Naive thymus-derived CD4-positive, alpha-beta T cell (primary cell): ENCODE measurements around the gene ATP11A. TPM values are rescaled to one million over a fixed set of nuclear protein-coding genes. Genes with fewer than 3 reads are reported as not detected.

Experiments used
- ATAC-seq: fragments of 150-1000 bp; cut with Tn5 transposase; 2 replicates; pipeline ENCODE4 v1.10.0; 2021; ENCODE audit warnings: mild to moderate bottlenecking, moderate library complexity
- CTCF ChIA-PET: fragments of 350-600 bp; sonication (Branson Sonifier 250); formaldehyde crosslinking; loops from one replicate; lab custom pipeline; 2021; ENCODE audit warnings: antibody characterized with exemption; lab: Charles Lee
- POLR2A ChIA-PET: fragments of 350-600 bp; sonication (Branson Sonifier 250); formaldehyde crosslinking; loops from one replicate; lab custom pipeline; 2021; ENCODE audit warnings: antibody characterized with exemption, inconsistent platforms; lab: Charles Lee
- DNase-seq, 9 donors: peaks; one replicate each; pipeline versions ENCODE4 v3.0.0 to v3.0.0-alpha.2; 2020 to 2022; ENCODE audit warnings: mixed read lengths in 1 of 9
- H3K27ac ChIP-seq: one replicate; pipeline ENCODE4 v1.7.0; 2013; ENCODE audit warnings: mild to moderate bottlenecking, low read depth, low read length, moderate library complexity
- H3K27me3 ChIP-seq, 2 donors: one replicate each; pipeline ENCODE4 v1.7.0; 2013; ENCODE audit warnings: low read length in 2 of 2, mild to moderate bottlenecking in 2 of 2, moderate library complexity in 2 of 2; ENCODE audit not compliant: control insufficient read depth in 2 of 2, insufficient read depth in 2 of 2
- H3K36me3 ChIP-seq, 3 experiments: 1 replicate in 2 of 3; 2 replicates in 1 of 3; pipeline ENCODE4 v1.7.0; 2013; ENCODE audit warnings: low read length in 3 of 3, mild to moderate bottlenecking in 3 of 3, moderate library complexity in 1 of 3; ENCODE audit not compliant: insufficient read depth in 3 of 3, control insufficient read depth in 2 of 3
- H3K4me1 ChIP-seq, 2 donors: one replicate each; pipeline ENCODE4 v1.7.0; 2013; ENCODE audit warnings: low read length in 2 of 2, mild to moderate bottlenecking in 2 of 2, moderate library complexity in 1 of 2; ENCODE audit not compliant: control insufficient read depth in 2 of 2, insufficient read depth in 2 of 2
- H3K4me3 ChIP-seq: 2 replicates; pipeline ENCODE4 v1.7.0; 2013; ENCODE audit warnings: mild to moderate bottlenecking, low read length
- H3K9me3 ChIP-seq, 3 experiments: 1 replicate in 2 of 3; 2 replicates in 1 of 3; pipeline ENCODE4 v1.7.0; 2013; ENCODE audit warnings: low read length in 3 of 3; ENCODE audit not compliant: control insufficient read depth in 2 of 3
- H3K27ac Mint-ChIP-seq, 9 donors: one replicate each; pipeline ENCODE4 v1.8.0; 2020 to 2022; ENCODE audit warnings: mixed read lengths in 9 of 9, mild to moderate bottlenecking in 8 of 9, moderate library complexity in 5 of 9, inconsistent platforms in 2 of 9
- H3K27me3 Mint-ChIP-seq, 5 donors: one replicate each; pipeline ENCODE4 v1.8.0; 2021 to 2022; ENCODE audit warnings: mixed read lengths in 5 of 5, mild to moderate bottlenecking in 1 of 5
- H3K36me3 Mint-ChIP-seq, 5 donors: one replicate each; pipeline ENCODE4 v1.8.0; 2020 to 2022; ENCODE audit warnings: mixed read lengths in 5 of 5, mild to moderate bottlenecking in 3 of 5, inconsistent platforms in 1 of 5
- H3K4me1 Mint-ChIP-seq, 7 donors: one replicate each; pipeline ENCODE4 v1.8.0; 2020 to 2022; ENCODE audit warnings: mixed read lengths in 7 of 7, mild to moderate bottlenecking in 3 of 7, inconsistent platforms in 1 of 7
- H3K4me3 Mint-ChIP-seq, 10 donors: one replicate each; pipeline ENCODE4 v1.8.0; 2020 to 2022; ENCODE audit warnings: mild to moderate bottlenecking in 10 of 10, mixed read lengths in 10 of 10, moderate library complexity in 6 of 10, inconsistent platforms in 2 of 10
- H3K9me3 Mint-ChIP-seq, 11 donors: one replicate each; pipeline ENCODE4 v1.8.0; 2020 to 2022; ENCODE audit warnings: mixed read lengths in 11 of 11, mild to moderate bottlenecking in 4 of 11, inconsistent platforms in 1 of 11, moderate library complexity in 1 of 11
- intact Hi-C, 2 donors: fragments of 100-400 bp; cut with micrococcal nuclease; formaldehyde crosslinking; loops; one replicate each; pipeline ENCODE4 v1.15.1; 2023
- polyA plus RNA-seq, 2 donors: library from polyadenylated mRNA; unstranded; fragments of 300-500 nt; fragmentation: Illumina TruSeq; gene quantifications; one replicate each; pipeline ENCODE4 v1.2.3, GENCODE V29; 2021
- total RNA-seq, 6 experiments: library from RNA in 5 of 6; stranded (reverse) in 5 of 6; gene quantifications; 1 replicate in 5 of 6; 2 replicates in 1 of 6; pipeline ENCODE4 v1.2.3 and lab custom pipeline; 2021 to 2026

ATP11A gene
- total and polyA plus RNA-seq, 7 experiments from 2014 or later = 4.3 to 111 (median 58.5) TPM

DNA sequence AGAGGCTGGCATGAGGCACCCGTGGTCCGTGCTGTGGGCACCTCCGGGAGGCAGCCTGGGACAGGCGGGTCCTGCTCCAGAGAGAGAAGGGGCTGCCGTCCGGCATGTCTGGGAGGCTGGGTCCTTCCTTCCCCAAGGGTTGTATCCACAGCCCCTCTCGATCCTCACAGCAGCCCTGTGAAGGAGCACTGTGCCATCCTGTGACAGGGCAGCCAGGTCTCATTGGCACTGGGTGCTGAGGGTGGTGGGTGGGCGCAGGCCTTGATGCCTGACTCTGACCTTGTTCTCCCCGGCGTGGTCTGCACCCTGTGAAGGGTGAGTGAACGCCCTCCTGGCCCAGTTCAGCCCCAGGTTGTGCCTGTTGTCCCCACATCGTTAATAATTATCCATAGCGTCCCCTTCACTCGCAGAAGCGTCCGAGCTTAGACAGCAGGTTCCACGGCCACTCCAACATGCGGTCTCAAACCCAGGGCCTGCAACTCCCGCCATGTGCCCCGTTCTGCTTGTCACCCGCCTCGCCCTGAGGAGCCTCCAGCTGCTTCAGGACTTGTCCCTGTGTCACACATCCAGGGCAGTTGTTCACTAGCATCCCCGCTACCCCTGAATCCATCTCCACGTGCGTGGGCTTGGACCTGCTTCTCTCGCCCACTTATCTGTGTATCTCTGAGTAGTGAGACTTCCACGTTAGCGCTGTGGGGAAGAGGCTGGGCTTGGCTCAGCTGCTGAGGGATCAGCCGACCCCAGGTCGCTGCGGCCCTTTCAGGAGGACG lies 10.6 kb downstream of the ATP11A start:
- Mint-ChIP-seq H3K4me3 (peak overlapping the region in 1 of 10 donors; percentile 15), H3K27me3 (no peaks in the 10 kb centered on the region), H3K4me1 (peaks cover 32 to 56% (median 54%) of the 10 kb centered on the region in 7 donors), H3K9me3 (no peaks in the 10 kb centered on the region), H3K36me3 (peaks cover 0 to 38% (median 1%) of the 10 kb centered on the region in 5 donors), H3K27ac (peak overlapping the region in 1 of 9 donors; percentile 21)
- Histone ChIP-seq H3K4me3 (no peak overlapping the region), H3K4me1 (no peaks in the 10 kb centered on the region), H3K9me3 (no peaks in the 10 kb centered on the region), H3K27ac (no peak overlapping the region), H3K27me3 (no peaks in the 10 kb centered on the region), H3K36me3 (peaks cover 0 to under 1% (median 0%) of the 10 kb centered on the region in 3 experiments)
- ATAC-seq (no peak), DNase-seq (no peak)
- intact Hi-C loops = no loop called here
- POLR2A ChIA-PET = no interaction called here
- CTCF ChIA-PET = no interaction called here

- Mint-ChIP-seq H3K4me3 (peak overlapping the region in 1 of 10 donors; percentile 46), H3K27ac (no peak overlapping the region), H3K36me3 (peaks cover 0 to 42% (median 4%) of the 10 kb centered on the region in 5 donors), H3K9me3 (no peaks in the 10 kb centered on the region), H3K27me3 (no peaks in the 10 kb centered on the region), H3K4me1 (peaks cover 32 to 63% (median 60%) of the 10 kb centered on the region in 7 donors)
- ChIA-PET CTCF (no interaction called here), POLR2A (no interaction called here)
- DNase-seq (no peak), ATAC-seq (no peak)
- Histone ChIP-seq H3K9me3 (no peaks in the 10 kb centered on the region), H3K36me3 (no peaks in the 10 kb centered on the region), H3K4me3 (no peak overlapping the region), H3K4me1 (no peaks in the 10 kb centered on the region), H3K27me3 (no peaks in the 10 kb centered on the region), H3K27ac (no peak overlapping the region)
- intact Hi-C loops = no loop called here
These were observed 12.6 kb downstream of the ATP11A start for GRCh38 chr13:112702341-112702985.

DNA sequence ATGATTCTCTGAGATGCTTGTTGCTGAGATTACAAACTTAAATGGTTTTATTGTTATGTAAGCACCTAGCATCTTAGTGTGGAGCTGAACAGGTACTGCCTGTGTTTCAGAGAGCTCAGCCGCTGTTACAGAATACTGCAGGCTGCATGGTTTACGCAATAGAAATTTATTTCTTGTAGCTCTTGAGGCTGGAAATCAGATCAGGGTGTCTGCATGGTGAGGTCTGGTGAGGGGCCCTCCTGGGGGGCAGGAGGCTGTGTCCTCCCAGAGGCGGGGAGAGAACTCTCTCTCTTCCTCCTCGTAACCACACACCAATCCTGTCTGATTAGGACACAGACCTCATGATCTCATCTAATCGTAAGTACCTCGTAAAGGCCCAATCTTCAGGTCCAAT lies 13.1 kb downstream of the ATP11A start:
- ATAC-seq = no peak
- H3K9me3 Mint-ChIP-seq = no peaks in the 10 kb centered on the region
- H3K4me1 Mint-ChIP-seq = peaks cover 27 to 60% (median 56%) of the 10 kb centered on the region in 7 donors
- DNase-seq = no peak
- CTCF ChIA-PET = no interaction called here
- no peaks in the 10 kb centered on the region for H3K9me3 ChIP-seq
- no peaks in the 10 kb centered on the region for H3K27me3 Mint-ChIP-seq
- POLR2A ChIA-PET = no interaction called here
- H3K4me3 Mint-ChIP-seq = no peak overlapping the region
- peak overlapping the region in 1 of 9 donors; percentile 55 for H3K27ac Mint-ChIP-seq
- H3K4me1 ChIP-seq = no peaks in the 10 kb centered on the region
- H3K36me3 Mint-ChIP-seq = peaks cover 0 to 38% (median 4%) of the 10 kb centered on the region in 5 donors
- no peak overlapping the region for H3K4me3 ChIP-seq
- H3K36me3 ChIP-seq = no peaks in the 10 kb centered on the region
- no peak overlapping the region for H3K27ac ChIP-seq
- H3K27me3 ChIP-seq = no peaks in the 10 kb centered on the region
- intact Hi-C loops = no loop called here

DNA sequence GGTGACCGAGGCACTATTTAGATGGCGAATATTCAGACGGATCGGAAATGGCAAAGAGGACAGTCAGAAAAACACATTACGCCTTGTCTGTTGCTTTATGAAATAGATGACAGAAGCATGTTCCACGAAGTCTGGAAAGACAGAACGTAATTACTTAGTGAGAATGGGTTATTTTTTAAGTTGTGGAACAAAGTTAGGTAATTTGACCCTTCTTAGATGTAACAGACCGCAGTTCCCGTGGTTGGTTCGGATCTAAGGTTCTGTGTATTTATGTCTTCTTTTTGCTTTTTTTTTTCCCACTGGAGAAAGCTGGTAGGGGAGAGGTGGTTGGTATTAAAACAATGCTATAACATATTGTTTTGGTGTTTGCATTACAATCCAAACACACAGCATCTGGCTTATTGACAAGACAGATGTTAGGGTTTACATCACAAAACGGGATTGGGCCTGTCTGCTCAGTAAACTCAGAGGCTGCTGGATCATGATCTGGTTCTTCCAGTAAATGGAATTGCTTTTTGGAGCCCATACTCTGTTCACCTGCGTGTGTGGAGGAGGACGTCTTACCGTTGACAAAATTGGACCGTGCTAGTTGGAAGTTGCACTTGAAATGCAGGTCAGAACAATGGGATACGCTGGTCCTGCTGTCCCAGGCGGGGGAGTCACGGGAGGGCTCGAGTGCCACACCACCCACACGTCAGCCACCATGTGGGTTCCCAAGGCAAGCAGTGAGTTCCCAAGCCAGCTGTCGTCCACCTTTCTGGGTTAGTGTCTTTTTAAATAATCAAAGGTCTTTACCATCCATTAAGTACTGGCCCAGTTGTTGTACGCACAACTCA lies 13.8 kb downstream of the ATP11A start:
- intact Hi-C loops = no loop called here
- Mint-ChIP-seq H3K36me3 (peaks cover 0 to 35% (median 4%) of the 10 kb centered on the region in 5 donors), H3K27ac (peak overlapping the region in 3 of 9 donors; percentile 57 to 63 (median 59)), H3K4me3 (peak overlapping the region in 2 of 10 donors; percentile 29 to 38), H3K27me3 (no peaks in the 10 kb centered on the region), H3K4me1 (peaks cover 27 to 56% (median 52%) of the 10 kb centered on the region in 7 donors), H3K9me3 (no peaks in the 10 kb centered on the region)
- ChIA-PET POLR2A (no interaction called here), CTCF (no interaction called here)
- H3K27me3 ChIP-seq = no peaks in the 10 kb centered on the region
- DNase-seq = no peak
- no peaks in the 10 kb centered on the region for H3K4me1 ChIP-seq
- no peaks in the 10 kb centered on the region for H3K9me3 ChIP-seq
- H3K27ac ChIP-seq = no peak overlapping the region
- H3K4me3 ChIP-seq = no peak overlapping the region
- H3K36me3 ChIP-seq = no peaks in the 10 kb centered on the region
- ATAC-seq = no peak

- ATAC-seq (no peak), DNase-seq (no peak)
- POLR2A ChIA-PET = no interaction called here
- H3K36me3 ChIP-seq = no peaks in the 10 kb centered on the region
- no peaks in the 10 kb centered on the region for H3K4me1 ChIP-seq
- H3K27ac ChIP-seq = no peak overlapping the region
- no peaks in the 10 kb centered on the region for H3K27me3 Mint-ChIP-seq
- H3K4me3 ChIP-seq = no peak overlapping the region
- H3K9me3 Mint-ChIP-seq = no peaks in the 10 kb centered on the region
- peaks cover 0 to 30% (median 4%) of the 10 kb centered on the region in 5 donors for H3K36me3 Mint-ChIP-seq
- CTCF ChIA-PET = no interaction called here
- peak overlapping the region in 3 of 9 donors; percentile 57 to 63 (median 59) for H3K27ac Mint-ChIP-seq
- intact Hi-C loops = no loop called here
- no peaks in the 10 kb centered on the region for H3K9me3 ChIP-seq
- no peaks in the 10 kb centered on the region for H3K27me3 ChIP-seq
- peak overlapping the region in 1 of 10 donors; percentile 29 for H3K4me3 Mint-ChIP-seq
- H3K4me1 Mint-ChIP-seq = peaks cover 25 to 60% (median 50%) of the 10 kb centered on the region in 7 donors
These were observed 14.7 kb downstream of the ATP11A start for GRCh38 chr13:112704308-112705145.

DNA sequence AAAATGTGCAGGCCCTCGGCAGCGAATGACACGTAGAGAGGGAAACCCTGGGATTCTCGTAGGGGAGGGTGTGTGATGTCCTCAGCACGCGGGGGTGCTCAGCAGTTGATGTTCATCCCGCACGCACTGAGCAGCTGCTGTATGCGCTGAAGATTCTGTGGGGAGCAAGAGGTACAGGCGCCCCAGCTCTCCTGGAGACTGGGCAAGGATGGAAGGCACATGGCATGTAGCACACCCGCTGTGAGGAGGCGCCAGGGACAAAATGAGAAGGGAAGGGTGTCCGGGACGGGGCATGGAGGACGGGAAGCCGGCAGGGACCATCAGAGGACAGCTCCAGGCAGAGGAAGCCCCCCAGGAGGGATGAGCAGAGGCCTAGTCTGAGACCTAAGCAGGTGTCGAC lies 15.4 kb downstream of the ATP11A start:
- no peaks in the 10 kb centered on the region for H3K36me3 ChIP-seq
- ATAC-seq (no peak), DNase-seq (no peak)
- intact Hi-C loops = no loop called here
- H3K4me1 ChIP-seq = no peaks in the 10 kb centered on the region
- H3K27me3 Mint-ChIP-seq = no peaks in the 10 kb centered on the region
- no peaks in the 10 kb centered on the region for H3K27me3 ChIP-seq
- ChIA-PET POLR2A (no interaction called here), CTCF (no interaction called here)
- H3K9me3 ChIP-seq = no peaks in the 10 kb centered on the region
- no peak overlapping the region for H3K4me3 ChIP-seq
- H3K9me3 Mint-ChIP-seq = no peaks in the 10 kb centered on the region
- no peak overlapping the region for H3K27ac Mint-ChIP-seq
- H3K4me1 Mint-ChIP-seq = peaks cover 25 to 67% (median 53%) of the 10 kb centered on the region in 7 donors
- H3K4me3 Mint-ChIP-seq = peak overlapping the region in 1 of 10 donors; percentile 2
- H3K36me3 Mint-ChIP-seq = peaks cover 0 to 29% (median 4%) of the 10 kb centered on the region in 5 donors
- H3K27ac ChIP-seq = no peak overlapping the region
